Stimulated activated CD8-positive, alpha-beta memory T cell treated with anti-CD3 and anti-CD28 coated beads, Interleukin-15, amount 100 ng/mL, for 24 hours (primary cell): Measurements from ENCODE around the gene SAMMSON.

Source experiments
- DNase-seq: peaks from one replicate; pipeline ENCODE4 v3.0.0-alpha.2; 2020; ENCODE audit warnings: low read depth

The SAMMSON gene

GRCh38 chr3:69999140-70000027, at the start of gene SAMMSON:
Gene SAMMSON (plus strand): TSS chr3:69999733.
- DNase-seq, result no peak

DNA sequence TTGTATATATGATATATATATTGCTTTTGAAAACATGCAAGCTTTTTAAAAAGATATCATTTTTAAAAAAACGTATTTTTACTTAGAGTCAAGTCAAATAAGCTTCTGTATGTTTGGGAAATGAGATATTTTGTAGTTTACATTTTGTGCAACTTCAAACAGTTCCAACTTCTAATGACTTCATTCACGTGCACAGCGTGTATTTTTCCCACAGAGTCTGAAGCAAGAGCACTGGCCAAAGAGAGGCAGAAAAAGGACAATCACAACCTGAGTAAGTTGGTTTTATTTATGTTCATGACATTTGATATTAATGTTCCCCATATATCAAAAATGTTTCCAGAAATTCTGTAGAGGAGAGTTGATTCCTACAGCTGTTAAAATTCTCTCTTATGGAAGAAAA, 47.9 kb upstream of the SAMMSON start:
- DNase-seq, result no peak

GRCh38 chr3:69959581-69959980, 40.0 kb upstream of the SAMMSON start:
- no peak for DNase-seq

GRCh38 chr3:69961706-69962439, 37.7 kb upstream of the SAMMSON start:
- no peak for DNase-seq

GRCh38 chr3:69963643-69964042, 35.9 kb upstream of the SAMMSON start:
- no peak for DNase-seq

DNA sequence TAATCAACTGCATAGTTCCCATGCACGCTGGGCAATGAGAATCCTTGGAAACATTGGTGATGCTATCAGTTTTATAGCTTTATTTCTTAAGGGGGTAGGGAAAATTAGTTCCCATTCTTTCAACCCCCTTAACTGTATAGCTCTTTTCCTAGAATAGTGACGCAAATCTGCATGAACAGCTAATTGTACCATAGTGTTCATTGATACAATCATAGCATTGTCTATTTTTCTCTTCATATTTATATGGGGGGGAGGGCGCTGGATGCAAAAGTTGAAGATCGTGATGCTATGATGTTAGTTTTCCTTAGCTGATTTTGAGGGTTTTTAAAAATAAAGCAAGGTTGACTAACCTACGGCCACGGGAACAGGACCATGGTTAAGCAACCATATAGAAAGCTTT, 32.4 kb upstream of the SAMMSON start:
- DNase-seq, result no peak

GRCh38 chr3:69970827-69971226, 28.7 kb upstream of the SAMMSON start:
- DNase-seq, result no peak

DNA sequence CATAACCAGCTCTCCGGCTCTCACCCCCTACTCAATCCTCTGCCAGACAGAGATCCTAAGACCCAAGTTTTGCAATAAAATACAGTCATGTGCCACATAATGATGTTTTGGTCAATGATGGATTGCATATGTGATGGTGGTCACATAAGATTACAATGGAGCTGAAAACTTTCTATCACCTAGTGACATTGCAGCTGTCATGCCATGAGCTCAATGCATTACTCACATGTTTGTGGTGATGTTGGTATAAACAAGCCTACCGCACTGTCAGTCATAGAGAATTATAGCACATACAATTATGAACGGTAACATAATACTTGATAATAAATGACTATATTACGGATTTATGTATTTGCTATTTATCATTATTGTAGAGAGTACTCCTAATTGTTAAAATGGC, 26.9 kb upstream of the SAMMSON start:
- DNase-seq, result no peak

GRCh38 chr3:69976021-69976420, 23.5 kb upstream of the SAMMSON start:
- DNase-seq, result no peak

GRCh38 chr3:69983546-69984265, 15.8 kb upstream of the SAMMSON start:
- DNase-seq, result no peak

GRCh38 chr3:69985266-69985665, 14.3 kb upstream of the SAMMSON start:
- no peak for DNase-seq

DNA sequence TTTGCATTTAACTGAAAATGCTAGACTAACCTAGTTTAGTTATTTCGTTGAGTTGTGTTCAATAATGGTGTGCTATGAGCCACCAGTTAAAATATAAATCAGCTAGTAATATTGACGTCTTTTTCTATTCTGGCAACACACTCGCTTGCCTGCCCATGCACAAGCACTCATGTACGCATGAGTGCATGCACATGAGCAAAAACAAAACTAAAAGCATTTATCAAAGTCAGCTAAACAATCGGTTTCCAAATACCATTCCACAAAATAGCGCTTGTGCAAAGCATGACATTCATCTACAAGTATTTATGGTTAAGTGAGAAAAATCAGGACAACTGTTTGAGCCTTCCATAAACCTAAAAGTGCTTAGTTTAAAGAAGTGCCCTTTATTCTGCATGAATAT, 13.1 kb upstream of the SAMMSON start:
- no peak for DNase-seq

DNA sequence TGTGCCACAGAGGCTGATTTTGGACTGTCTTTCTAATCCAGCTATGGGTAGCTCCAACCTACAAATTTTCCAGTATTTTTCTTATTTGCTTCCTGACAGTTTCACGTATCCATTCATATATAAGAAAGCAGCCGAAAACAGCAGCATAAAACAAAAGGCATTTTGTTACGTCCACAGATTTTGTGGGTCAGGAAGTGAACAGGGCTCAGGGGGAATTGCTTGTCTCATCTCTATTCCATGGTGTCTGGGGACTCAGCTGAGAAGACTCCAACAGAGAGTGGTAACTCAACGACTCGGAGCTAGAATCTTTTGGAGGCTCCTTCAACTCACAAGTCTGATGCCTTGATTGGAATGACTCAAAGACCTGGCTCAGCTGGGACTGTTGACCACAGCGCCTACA, 11.7 kb upstream of the SAMMSON start:
- DNase-seq, result no peak

DNA sequence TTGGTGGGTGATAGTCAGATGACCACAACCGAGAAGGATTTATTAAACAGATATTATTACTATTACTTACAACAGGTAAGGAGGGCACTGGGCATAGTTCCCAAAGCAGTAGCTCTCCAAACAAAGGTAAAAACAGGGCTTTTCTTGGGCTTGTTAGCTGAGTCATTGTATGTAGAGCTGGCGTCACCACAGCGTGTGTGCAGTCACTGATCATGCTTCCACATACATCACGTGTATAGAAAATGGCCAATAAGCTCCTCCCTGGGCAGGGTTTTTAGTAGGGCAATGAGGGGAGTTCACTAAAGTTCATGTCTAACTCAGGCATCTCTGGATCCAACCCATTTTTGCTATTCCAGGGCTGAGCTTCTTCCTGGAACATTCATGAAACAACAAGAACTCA, 5.8 kb upstream of the SAMMSON start:
- DNase-seq, result no peak

DNA sequence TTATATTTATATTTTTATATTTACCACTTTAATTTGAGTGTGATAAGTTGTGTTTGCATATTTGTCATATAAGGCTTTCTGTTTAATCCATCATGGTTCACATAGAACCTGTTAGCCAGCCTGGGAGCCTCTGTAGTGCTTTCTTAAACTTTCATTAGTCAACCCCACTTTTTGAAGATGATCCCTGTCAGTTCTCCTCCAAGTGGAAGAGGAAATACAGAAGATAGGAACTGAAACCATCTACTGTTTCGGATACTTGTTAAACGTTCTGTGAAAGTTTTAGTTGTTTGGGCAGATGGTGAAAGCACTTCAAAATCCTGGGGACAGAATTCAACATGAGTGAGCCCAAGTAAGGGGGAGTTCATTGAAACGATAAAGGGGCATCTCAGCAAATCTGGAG, 4.6 kb upstream of the SAMMSON start:
- no peak for DNase-seq

DNA sequence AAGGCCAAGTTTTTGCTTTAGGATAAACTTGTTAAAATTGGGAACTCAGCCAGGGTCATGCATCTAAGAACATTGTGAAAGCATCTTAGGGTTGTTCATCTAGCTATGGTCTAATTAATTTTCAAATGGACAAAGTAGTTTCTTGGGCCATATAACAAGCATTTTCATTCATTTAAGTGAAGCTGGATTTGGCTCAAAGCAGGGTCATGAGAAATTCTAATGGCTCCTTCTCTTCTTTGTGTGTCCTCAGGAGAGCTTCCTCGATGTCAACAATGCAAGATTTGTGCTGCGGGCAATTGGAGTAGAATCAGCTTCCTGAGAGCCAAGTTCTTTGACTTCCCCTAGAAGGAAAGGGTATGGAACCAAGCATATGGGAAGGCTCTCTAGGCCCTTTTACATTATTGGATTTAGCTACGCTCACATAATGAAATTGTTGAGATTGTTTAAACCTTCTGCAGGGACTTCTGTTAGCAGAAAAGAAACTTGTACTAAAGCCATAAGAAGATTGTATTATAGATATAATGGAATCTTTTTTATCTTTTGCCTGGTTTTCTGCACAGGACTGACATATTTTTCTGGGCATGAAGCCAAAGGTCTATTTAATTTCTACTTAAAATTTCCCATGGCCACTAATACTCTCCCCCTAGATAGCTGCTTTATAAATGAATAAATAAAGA, 1.8 kb upstream of the SAMMSON start:
- DNase-seq, result no peak

DNA sequence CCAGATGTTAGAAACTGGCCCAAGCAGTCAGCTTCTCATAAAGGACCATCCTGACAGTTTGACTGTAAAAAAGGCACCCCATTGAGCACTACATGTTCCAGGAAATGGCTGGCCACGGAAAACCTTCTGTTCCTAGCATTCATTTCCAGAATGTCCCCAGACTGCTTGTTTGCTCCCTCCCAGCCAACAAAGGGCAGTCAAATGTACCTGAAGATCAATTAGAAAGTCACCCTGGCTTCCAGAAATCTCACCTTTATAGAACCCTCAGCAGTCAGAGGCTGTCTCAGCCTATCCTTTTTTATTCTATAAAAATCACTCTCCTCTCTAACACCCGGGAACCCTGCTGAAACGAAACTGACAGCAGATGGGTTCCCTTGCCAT, 784 bp upstream of the SAMMSON start:
- DNase-seq, result no peak

DNA sequence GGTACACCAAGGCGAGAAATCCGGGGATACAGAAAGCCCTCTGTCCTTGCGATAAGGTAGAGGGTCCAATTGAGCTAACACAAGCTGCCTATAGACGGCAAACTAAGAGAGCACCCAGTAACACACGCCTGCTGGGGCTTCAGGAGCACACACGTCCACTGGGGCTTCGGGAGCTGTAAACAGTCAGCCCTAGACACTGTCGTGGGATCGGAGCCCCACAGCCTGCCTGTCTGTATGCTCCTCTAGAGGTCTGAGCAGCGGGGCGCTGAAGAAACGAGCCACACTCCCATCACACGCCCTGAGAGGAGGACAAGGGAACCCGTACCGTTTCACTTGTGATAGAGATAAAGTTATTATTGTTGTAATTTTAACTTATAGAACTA, 486 bp downstream of the SAMMSON start:
- DNase-seq, result no peak

DNA sequence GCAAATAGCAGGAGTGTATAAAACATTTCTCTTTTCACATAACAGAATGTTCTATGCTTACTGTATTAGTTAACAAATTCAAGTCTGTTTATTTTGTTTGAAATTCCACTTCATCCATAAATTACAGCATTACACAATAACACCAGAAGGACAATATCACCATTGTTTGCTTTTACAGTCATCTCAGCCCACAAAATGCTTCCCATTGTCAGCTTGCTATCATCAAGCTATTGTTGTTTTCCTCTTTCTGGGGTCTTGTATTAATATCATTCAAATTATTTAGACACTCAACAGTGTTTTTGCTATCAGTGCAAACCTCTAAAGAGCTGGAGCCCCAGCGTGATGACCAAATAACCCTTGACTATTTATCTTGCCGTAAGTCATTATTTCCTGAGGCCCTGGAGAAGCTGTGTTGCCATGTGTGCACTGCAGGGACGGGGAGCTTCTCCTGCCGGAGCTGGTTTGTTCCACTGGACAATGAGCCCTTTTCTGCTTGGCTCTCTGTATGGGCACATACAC, 1.1 kb downstream of the SAMMSON start:
- DNase-seq, result no peak

GRCh38 chr3:70003119-70003518, 3.6 kb downstream of the SAMMSON start:
- no peak for DNase-seq

DNA sequence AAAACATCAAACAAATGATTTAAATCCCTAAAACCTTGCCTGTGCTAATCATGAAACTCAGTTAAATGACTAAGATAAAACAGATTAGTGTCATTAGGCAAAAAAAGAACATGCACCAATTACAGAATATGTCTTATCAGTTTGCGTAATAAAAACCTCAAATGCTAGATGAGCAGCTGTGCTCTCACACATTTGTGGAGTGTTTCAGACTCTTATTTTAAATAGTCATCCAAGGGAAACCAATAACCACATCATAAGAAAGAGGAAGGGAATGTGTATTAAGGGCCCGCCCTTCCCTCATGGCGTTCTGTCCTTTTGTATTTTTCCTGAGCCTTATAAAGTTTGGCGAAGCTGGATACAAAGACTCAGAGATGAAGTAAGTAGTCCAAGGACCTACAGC, 6.6 kb downstream of the SAMMSON start:
- no peak for DNase-seq

GRCh38 chr3:70010346-70010745, 10.8 kb downstream of the SAMMSON start:
- DNase-seq, result no peak
